Activated CD4-positive, alpha-beta T cell treated with anti-CD3 and anti-CD28 coated beads, Interleukin-2, amount 10 ng/mL, durations not matched to agents 7 days and 5 days (primary cell): ENCODE data around the gene FABP1. TPM values are rescaled to one million over a fixed set of nuclear protein-coding genes. Genes with fewer than 3 reads are reported as not detected.

Experiments used
- CTCF ChIA-PET: fragments of 350-600 bp; sonication (Branson Sonifier 250); formaldehyde crosslinking; loops from one replicate; lab custom pipeline; 2021; ENCODE audit warnings: antibody characterized with exemption; lab: Charles Lee
- POLR2A ChIA-PET: fragments of 350-600 bp; sonication (Branson Sonifier 250); formaldehyde crosslinking; loops from one replicate; lab custom pipeline; 2021; ENCODE audit warnings: antibody characterized with exemption; lab: Charles Lee
- DNase-seq: peaks from one replicate; pipeline ENCODE4 v3.0.0-alpha.2; 2020
- H3K27ac Mint-ChIP-seq: one replicate; pipeline ENCODE4 v1.8.0; 2021; ENCODE audit warnings: mild to moderate bottlenecking, moderate library complexity, mixed read lengths
- H3K27me3 Mint-ChIP-seq: one replicate; pipeline ENCODE4 v1.8.0; 2021; ENCODE audit warnings: mixed read lengths
- H3K36me3 Mint-ChIP-seq: one replicate; pipeline ENCODE4 v1.8.0; 2021; ENCODE audit warnings: low read depth, mixed read lengths
- H3K4me1 Mint-ChIP-seq: one replicate; pipeline ENCODE4 v1.8.0; 2021; ENCODE audit warnings: mixed read lengths
- H3K4me3 Mint-ChIP-seq: one replicate; pipeline ENCODE4 v1.8.0; 2021; ENCODE audit warnings: mild to moderate bottlenecking, moderate library complexity, mixed read lengths
- H3K9me3 Mint-ChIP-seq: one replicate; pipeline ENCODE4 v1.8.0; 2021; ENCODE audit warnings: mixed read lengths
- total RNA-seq, 2 experiments: library from RNA; stranded (reverse); gene quantifications; one replicate each; pipeline ENCODE4 v1.2.3, GENCODE V29; 2021

Gene FABP1
- total RNA-seq, 2 experiments from 2014 or later: not detected

DNA sequence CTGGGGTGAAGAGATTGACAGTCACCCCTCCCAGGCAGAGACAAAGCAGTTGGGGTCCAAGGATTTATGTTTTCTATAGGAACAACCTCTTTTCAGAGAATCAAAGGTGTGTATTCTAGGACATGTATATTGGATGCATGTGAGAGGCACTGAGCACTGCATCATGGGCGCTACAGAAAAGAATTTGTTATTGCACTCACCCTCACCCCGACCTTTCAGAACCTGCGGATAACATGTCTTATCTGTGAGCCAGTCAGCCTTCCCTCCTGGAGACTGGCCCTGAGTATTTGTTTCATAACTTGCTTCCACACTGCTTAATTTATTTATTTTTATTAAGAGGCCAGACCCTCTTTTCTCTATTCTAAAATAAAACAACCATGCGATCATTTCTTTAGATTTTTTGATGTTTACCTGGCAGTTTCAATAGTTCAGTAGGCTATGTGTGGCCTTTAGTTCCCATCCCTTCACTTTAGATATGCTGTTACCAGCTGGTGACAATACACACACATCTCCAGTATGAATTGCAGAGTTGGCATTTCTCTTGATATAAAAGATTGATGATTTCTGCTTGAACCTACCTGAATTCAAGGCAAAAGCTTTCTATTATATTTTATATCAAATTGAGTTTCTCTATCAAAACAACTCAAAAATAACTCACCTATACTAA, 29.8 kb downstream of the FABP1 start:
- ChIA-PET CTCF (no interaction called here), POLR2A (no interaction called here)
- no peaks in the 10 kb centered on the region for H3K36me3 Mint-ChIP-seq
- H3K4me1 Mint-ChIP-seq: no peaks in the 10 kb centered on the region
- H3K9me3 Mint-ChIP-seq: no peaks in the 10 kb centered on the region
- DNase-seq: no peak
- no peak overlapping the region for H3K27ac Mint-ChIP-seq
- no peak overlapping the region for H3K4me3 Mint-ChIP-seq
- H3K27me3 Mint-ChIP-seq: peaks cover 7% of the 10 kb centered on the region

DNA sequence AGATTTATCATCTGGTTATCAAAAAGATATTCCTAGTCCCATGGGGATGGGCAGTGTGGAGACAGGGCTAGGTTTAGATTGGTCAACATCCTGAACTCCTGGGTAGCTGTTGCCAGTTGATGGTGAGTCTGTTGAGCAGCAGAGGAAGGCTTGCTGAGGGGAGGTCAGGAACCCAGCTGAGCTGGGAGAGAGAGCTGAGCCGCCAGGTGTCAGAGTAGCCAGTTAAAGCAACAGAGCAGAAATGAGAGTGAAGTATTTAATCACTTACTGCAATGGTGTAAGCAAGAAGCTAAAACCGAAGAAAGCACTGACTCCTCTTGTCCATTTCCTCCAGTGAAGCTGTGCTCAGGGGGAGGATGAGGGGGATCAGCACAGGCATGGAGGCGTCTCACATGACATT, 30.7 kb downstream of the FABP1 start:
- ChIA-PET CTCF (no interaction called here), POLR2A (no interaction called here)
- Mint-ChIP-seq H3K4me1 (no peaks in the 10 kb centered on the region), H3K27ac (no peak overlapping the region), H3K27me3 (no peaks in the 10 kb centered on the region), H3K4me3 (no peak overlapping the region), H3K9me3 (no peaks in the 10 kb centered on the region), H3K36me3 (no peaks in the 10 kb centered on the region)
- no peak for DNase-seq

DNA sequence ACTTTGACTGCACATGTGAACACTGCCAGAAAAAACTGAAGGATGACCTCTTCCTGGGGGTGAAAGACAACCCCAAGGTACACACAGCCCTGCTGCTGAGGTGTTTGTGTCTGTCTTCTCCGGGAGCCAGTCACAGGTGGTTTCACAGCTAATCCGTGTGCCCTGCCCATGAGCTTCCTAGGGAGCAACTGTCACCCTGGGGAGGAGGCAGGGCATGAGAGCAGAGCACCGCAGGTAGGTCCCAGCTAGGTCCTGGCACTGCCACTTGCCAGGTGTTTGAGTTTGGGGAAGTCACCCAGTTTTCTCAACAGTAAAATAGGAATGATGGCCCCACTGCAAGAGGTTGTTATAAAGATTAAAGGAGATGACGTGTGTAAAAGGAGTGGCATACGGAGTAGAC, 31.2 kb downstream of the FABP1 start:
- H3K9me3 Mint-ChIP-seq: no peaks in the 10 kb centered on the region
- DNase-seq: no peak
- POLR2A ChIA-PET: no interaction called here
- H3K4me3 Mint-ChIP-seq: no peak overlapping the region
- no peaks in the 10 kb centered on the region for H3K4me1 Mint-ChIP-seq
- H3K27ac Mint-ChIP-seq: no peak overlapping the region
- H3K36me3 Mint-ChIP-seq: no peaks in the 10 kb centered on the region
- no peaks in the 10 kb centered on the region for H3K27me3 Mint-ChIP-seq
- CTCF ChIA-PET: no interaction called here

DNA sequence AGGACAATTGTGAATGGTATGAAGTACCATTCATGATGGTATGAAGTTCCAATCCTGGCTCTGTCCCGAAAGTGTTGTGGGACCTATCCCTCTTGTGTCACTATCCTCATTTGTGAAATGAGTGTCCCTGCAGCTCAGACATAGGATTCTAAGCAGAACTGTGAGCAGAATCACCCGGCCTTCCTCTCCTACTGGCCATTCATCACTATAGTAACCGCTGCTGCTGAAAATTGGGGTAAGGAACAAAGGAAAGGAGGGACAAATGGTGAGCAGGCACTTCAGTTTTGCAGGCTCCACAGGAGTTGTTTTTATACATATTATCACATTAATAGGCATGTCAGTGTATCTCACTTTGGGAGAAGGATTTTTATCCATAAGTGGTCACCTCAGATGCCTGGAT, 32.8 kb downstream of the FABP1 start:
- ChIA-PET CTCF (no interaction called here), POLR2A (no interaction called here)
- H3K27ac Mint-ChIP-seq: no peak overlapping the region
- no peaks in the 10 kb centered on the region for H3K36me3 Mint-ChIP-seq
- no peaks in the 10 kb centered on the region for H3K27me3 Mint-ChIP-seq
- H3K4me3 Mint-ChIP-seq: no peak overlapping the region
- no peak for DNase-seq
- H3K9me3 Mint-ChIP-seq: no peaks in the 10 kb centered on the region
- H3K4me1 Mint-ChIP-seq: peaks cover 7% of the 10 kb centered on the region

DNA sequence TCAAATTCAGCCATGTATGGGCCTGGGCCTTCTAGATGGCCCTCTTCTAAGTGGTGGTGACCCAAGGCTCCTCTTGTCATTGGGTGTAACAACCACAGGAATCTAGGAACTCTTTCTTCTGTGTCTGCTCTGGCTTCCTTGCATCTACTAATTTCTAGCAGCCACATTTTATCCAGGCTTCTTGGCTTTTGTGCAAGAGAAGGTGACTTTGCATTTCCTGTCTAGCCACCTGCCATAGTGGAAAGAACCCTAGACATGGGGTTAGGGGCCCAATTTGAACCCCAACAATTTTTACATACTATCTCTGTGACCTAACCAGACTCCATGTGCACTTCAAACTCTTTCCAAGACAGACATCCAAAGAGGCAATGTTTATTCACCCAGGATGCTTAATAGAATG, 35.1 kb downstream of the FABP1 start:
- POLR2A ChIA-PET: no interaction called here
- no peak for DNase-seq
- Mint-ChIP-seq H3K9me3 (no peaks in the 10 kb centered on the region), H3K4me3 (no peak overlapping the region), H3K4me1 (peaks cover 7% of the 10 kb centered on the region), H3K27me3 (no peaks in the 10 kb centered on the region), H3K27ac (no peak overlapping the region), H3K36me3 (no peaks in the 10 kb centered on the region)
- CTCF ChIA-PET: no interaction called here

DNA sequence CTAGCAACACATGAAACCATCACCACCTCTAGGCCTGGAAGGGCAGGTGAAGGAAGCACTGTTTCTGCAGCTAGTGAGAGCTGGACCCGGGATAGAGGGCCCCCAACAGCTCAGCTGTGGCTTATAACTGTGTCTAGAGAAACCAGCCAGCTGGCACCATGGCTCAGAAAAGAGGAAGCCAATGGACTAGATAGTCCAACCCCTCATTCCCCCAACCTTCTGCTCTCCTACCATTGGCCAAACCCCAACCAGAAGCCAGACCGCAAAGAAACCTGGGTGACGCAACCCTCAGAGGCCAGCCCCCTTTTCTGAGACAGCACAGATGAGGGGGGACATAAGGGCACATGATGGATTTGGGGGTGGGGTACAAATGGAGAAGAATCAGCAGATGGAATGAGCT, 35.9 kb downstream of the FABP1 start:
- DNase-seq: no peak
- no peaks in the 10 kb centered on the region for H3K27me3 Mint-ChIP-seq

DNA sequence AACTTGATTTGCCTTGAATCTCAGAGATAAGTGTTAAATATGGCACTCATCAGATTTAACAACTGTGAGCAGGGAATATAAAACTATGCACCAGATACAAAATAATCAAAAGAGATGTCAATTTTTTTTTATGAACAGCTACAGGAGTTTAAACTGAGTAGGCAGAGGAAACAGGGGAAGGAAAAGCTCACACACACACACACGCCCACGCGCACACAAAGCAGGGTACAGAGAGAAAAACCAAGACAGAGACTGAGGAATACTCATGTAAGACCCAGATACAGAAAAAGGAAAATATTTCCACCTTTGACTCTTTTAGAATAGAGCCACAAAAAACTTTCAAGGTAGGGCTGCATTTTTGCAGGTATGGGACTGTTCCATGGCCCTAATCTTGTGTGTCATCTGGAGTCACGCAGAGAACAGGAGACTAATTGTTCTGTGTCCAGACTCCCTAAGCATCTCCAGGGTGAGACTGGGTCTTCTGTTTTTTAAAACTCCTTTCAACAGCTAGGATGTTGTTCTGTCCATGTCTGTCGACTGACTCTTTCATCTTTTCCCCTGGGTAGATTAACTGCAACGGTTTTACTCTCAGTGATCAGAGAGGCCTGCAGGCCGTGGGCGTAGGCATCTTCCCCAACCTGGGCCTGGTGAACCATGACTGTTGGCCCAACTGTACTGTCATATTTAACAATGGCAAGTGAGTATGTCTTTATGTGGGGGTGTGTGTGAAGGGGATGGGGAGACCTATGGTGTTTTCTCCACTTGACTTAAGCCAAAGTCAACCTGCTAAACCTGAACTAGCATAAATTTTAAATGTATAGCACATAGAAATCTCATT, 37.2 kb downstream of the FABP1 start:
- ChIA-PET POLR2A (no interaction called here), CTCF (no interaction called here)
- H3K27ac Mint-ChIP-seq: no peak overlapping the region
- no peak for DNase-seq
- no peaks in the 10 kb centered on the region for H3K9me3 Mint-ChIP-seq
- no peak overlapping the region for H3K4me3 Mint-ChIP-seq
- peaks cover 7% of the 10 kb centered on the region for H3K4me1 Mint-ChIP-seq
- no peaks in the 10 kb centered on the region for H3K36me3 Mint-ChIP-seq
- no peaks in the 10 kb centered on the region for H3K27me3 Mint-ChIP-seq

More for the DNA sequence above, 35.9 kb downstream of the FABP1 start:
- Mint-ChIP-seq H3K27ac (no peak overlapping the region), H3K4me3 (no peak overlapping the region), H3K9me3 (no peaks in the 10 kb centered on the region), H3K4me1 (peaks cover 7% of the 10 kb centered on the region), H3K36me3 (no peaks in the 10 kb centered on the region)
- ChIA-PET POLR2A (no interaction called here), CTCF (no interaction called here)

DNA sequence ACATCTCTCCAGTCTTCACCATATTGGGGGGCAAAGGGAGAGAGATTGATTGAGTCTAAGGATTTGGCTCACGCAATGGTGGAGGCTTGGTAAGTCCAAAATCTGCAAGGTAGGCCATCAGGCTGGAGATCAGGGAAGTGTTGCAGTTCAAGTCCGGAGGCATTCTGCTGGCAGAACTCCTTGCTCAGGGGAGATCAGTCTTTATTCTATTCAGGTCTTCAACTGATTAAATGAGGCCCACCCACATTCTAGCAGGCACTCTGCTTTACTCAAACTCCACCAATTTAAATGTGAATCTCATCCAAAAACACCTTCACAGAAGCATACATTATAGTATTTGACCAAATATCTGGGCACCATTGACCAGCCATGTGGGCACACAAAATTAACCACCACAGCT, 38.9 kb downstream of the FABP1 start:
- ChIA-PET CTCF (interaction anchor here (0.6 kb wide), 1 partner anchor 603 kb away, joined by 3 read pairs; no protein-coding TSS in a partner anchor), POLR2A (no interaction called here)
- no peak for DNase-seq
- Mint-ChIP-seq H3K27me3 (no peaks in the 10 kb centered on the region), H3K36me3 (no peaks in the 10 kb centered on the region), H3K4me1 (peaks cover 7% of the 10 kb centered on the region), H3K9me3 (no peaks in the 10 kb centered on the region), H3K4me3 (no peak overlapping the region), H3K27ac (no peak overlapping the region)

DNA sequence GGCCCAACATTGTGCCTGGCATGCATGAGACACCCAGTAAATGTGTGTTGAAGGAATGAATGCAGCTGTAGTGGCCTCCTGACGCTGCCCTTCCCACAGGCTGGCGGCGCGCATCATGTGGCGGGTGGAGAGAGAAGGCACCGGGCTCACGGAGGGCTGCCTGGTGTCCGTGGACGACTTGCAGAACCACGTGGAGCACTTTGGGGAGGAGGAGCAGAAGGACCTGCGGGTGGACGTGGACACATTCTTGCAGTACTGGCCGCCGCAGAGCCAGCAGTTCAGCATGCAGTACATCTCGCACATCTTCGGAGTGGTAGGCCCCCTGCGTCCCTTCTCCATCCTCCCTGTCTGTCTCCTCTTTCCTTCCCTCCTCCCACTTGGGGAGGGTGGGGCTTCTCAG, 40.1 kb downstream of the FABP1 start:
- ChIA-PET POLR2A (no interaction called here), CTCF (interaction anchor here (0.6 kb wide), 1 partner anchor 688 kb away, joined by 3 read pairs; no protein-coding TSS in a partner anchor)
- H3K9me3 Mint-ChIP-seq: no peaks in the 10 kb centered on the region
- no peak for DNase-seq
- H3K4me3 Mint-ChIP-seq: no peak overlapping the region
- H3K36me3 Mint-ChIP-seq: no peaks in the 10 kb centered on the region
- peaks cover 7% of the 10 kb centered on the region for H3K4me1 Mint-ChIP-seq
- no peaks in the 10 kb centered on the region for H3K27me3 Mint-ChIP-seq
- H3K27ac Mint-ChIP-seq: no peak overlapping the region

DNA sequence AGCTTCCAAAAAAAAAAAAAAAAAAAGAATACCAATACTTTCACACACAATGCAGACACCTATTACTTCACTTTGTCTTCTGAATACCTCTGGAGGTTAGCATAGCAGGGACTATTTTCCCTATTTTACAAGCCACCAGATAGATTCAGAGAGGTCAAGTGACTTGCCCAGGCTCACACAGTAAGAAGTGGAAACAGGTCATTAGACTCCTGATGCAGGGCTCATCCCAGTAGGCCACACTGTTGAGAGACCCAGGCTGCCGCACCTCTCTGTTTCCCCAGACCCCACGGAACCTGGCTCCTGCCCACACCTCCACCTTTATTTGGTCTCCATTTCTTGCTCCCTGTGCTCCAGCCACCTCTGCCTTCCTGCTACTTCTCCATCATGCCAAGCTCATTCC, 40.8 kb downstream of the FABP1 start:
- H3K4me3 Mint-ChIP-seq: no peak overlapping the region
- H3K36me3 Mint-ChIP-seq: no peaks in the 10 kb centered on the region
- ChIA-PET POLR2A (no interaction called here), CTCF (interaction anchor here (1.0 kb wide), 1 partner anchor 27 kb away, joined by 3 read pairs; no protein-coding TSS in a partner anchor)
- no peaks in the 10 kb centered on the region for H3K9me3 Mint-ChIP-seq
- no peak for DNase-seq
- no peaks in the 10 kb centered on the region for H3K27me3 Mint-ChIP-seq
- no peak overlapping the region for H3K27ac Mint-ChIP-seq
- H3K4me1 Mint-ChIP-seq: peaks cover 7% of the 10 kb centered on the region

DNA sequence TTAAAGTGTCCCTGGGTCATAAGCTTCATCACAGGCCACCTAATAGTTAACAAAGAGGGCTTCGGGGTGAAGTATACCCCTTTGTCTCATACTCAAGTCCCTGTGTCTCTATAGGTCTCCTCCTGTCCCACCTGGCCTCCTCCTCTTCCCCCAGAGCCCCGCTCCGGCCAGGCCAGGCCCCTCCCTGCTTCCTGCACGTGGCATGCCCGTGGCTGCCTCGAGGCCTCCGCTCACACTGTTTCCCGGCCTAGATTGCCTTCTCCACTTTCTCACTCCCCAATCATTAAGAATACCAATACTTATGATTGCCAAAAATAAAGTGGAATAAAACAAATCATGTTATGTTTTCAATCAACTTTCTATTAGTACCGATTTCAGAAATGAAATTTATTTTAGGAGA, 41.5 kb downstream of the FABP1 start:
- H3K36me3 Mint-ChIP-seq: no peaks in the 10 kb centered on the region
- CTCF ChIA-PET: interaction anchor here (1.0 kb wide), 1 partner anchor 26 kb away, joined by 3 read pairs; no protein-coding TSS in a partner anchor
- DNase-seq: no peak

DNA sequence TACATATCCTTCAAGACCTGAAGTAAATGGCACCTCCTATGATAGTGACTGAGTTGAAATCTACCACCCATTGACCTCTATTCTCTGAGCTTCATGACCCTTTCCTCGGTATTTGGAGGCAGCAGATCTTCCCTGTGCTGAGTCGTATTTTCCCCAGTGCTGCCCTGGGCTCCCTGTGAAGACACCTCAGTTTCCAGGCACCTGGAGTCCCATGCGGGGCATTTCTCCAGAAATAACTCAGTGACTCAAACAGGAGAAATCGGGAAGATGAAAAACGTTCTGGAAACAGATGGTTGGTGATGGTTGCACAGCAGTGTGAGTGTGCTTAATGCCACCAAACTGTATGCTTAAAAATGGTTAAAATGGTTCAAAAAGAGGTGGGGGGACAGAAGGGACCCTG, 42.3 kb downstream of the FABP1 start:
- Mint-ChIP-seq H3K9me3 (no peaks in the 10 kb centered on the region), H3K4me1 (peaks cover 3% of the 10 kb centered on the region), H3K4me3 (no peak overlapping the region), H3K36me3 (no peaks in the 10 kb centered on the region), H3K27ac (no peak overlapping the region), H3K27me3 (no peaks in the 10 kb centered on the region)
- POLR2A ChIA-PET: no interaction called here
- DNase-seq: no peak
- CTCF ChIA-PET: no interaction called here

More for the DNA sequence above, 41.5 kb downstream of the FABP1 start:
- Mint-ChIP-seq H3K4me1 (peaks cover 7% of the 10 kb centered on the region), H3K4me3 (no peak overlapping the region), H3K27me3 (no peaks in the 10 kb centered on the region), H3K27ac (no peak overlapping the region), H3K9me3 (no peaks in the 10 kb centered on the region)
- POLR2A ChIA-PET: no interaction called here

DNA sequence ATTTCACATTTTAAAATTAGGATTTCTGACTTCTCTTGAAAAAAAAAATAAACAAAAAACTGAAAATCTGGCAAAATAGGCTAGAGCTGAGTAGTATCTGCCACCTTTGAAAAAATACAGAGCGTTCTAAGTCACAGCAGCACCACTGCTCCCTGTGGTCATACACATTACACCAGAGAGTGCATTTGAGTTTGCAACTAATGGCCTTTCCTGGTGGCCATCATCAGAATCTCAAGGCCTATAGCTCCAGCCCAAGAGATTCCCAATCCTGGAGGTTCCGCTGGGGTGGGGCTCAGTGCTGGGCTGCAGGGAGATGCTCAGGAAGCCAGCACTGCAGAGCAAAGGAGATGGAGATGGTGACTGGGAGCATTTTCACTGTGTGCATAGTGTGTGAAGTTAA, 42.8 kb downstream of the FABP1 start:
- ChIA-PET POLR2A (no interaction called here), CTCF (interaction anchor here (0.9 kb wide), 1 partner anchor 72 kb away, joined by 4 read pairs; no protein-coding TSS in a partner anchor)
- no peaks in the 10 kb centered on the region for H3K4me1 Mint-ChIP-seq
- no peak overlapping the region for H3K4me3 Mint-ChIP-seq
- no peaks in the 10 kb centered on the region for H3K27me3 Mint-ChIP-seq
- H3K36me3 Mint-ChIP-seq: no peaks in the 10 kb centered on the region
- no peak for DNase-seq
- no peaks in the 10 kb centered on the region for H3K9me3 Mint-ChIP-seq
- no peak overlapping the region for H3K27ac Mint-ChIP-seq
